ENCODE data around the gene IL10RA.
"Not testable (repeated sequence)": the region's sequence is repeated elsewhere in the genome, so short reads cannot be mapped to it uniquely, and the experiment has no call there.

Gene IL10RA

DNA sequence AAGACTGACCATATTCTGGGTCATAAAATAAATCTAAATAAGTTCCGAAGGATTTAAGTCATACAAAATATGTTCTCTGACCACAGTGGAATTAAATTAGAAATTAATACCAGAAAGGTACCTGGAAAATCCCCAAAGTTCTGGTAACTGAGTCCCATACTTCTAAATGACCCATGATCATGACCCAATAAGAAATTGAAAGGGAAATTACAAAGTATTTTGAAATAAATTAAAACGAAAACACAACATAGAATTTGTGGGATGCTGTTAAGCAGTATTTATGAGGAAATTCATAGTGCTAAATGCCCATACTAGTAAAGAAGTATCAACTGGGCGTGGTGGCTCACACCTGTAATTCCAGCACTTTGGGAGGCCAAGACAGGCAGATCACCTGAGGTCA, 23.4 kb upstream of the IL10RA start:
- DNase-seq, result no peak

DNA sequence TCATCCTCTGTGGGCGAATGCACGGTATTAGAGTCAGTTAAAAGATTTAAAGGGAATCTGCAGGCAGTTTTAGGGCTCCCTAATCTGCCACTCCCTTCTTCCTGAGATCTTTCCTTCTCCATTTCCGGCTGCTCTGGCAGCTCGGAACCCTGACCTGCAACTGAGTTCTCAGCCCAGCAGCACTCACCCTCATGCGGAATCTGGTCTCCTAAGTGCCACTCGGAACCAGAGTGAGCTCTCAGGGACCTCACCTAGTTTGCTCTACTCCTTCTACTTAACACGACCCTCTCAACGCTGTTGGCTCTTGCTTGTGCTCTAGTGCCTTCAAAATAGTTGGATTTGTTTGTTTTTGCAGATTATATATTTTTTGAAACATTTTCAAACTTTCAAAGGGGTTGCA, 19.3 kb upstream of the IL10RA start:
- DNase-seq, result no peak

DNA sequence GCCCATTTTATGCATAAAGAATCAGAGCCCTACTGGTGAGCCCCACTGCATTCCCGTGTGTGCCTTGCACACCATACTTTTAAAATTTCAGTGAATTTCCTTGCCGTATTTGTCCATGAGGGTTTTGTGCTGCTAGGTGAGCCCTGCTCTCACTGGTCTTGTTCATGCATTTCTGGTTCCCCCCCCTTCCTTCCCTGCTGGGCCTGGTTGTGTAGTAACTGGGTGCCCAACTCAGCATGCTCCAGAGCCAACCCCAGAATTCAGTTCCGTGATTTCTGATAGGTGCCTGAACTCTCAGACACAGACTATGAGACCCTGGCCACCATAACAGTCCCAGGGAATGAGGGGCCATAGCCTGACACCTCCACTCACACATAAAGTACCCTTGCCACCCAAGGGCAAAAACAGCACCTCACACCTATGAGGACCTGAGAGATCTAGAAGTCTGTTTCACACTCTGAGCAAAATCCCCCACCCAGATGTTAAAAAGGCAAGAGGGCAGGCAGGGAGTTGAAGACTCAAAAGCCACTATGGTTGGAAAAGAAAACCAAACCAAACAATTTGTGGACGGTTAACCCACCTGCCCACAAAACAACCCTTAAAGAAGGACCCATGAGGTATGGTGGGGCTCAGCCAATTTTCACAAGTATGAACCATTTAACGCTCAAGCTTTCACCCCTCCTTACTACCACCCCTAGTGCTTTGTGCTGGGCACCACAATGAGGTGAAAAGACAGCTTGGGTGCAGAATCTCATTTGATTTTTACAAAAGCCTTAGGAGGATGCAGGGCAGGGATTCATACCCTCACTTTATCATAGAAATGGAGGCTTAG, 16.8 kb upstream of the IL10RA start:
- DNase-seq, result no peak

DNA sequence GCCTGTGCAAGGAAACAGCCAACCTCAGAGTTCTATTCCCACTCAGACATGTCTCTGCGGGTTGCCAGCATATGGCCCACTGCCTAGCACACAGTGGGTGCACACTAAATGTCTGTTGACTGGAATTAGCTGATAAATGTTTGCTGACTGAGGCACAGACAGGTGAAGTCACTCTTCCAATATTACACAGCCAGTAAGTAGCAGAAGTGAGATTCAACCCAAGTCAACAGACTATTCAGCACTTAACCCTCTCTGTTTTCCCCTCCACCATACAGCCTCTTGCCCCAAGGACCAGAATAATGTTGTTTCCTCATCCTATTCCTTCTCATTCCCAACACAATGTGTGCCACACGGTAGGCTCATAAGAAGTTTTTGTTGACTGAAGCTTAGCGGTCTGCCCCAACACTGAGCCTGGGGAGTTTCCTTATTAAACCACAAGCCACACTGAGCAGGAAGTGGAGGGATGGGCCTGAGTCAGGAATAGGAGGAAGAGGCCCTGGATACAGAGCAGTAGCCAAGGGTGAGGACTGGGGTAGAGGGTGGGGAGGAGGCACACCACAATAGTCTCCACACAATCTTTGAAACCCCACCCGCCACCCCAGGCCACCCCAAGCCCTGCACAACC, 15.7 kb upstream of the IL10RA start:
- no peak for DNase-seq

DNA sequence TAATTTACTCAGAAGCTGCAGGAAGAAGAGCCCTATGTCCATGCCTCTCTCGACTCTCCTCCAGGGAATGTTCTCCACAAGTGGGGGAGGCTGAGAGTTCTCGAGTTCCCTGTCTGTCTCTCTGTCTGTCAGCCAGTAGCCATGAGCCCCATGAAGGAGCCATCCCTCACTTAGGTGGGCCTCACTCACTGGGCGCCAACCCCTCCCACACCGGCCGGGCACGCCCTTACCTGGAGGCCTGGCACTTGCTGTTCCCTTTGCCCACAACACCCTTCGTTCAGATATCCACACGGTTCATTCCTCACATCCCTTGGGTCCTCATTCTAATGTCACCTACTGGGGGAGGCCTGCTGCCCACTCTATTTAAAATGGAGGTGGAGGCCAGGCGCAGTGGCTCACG, 14.2 kb upstream of the IL10RA start:
- DNase-seq, result no peak

DNA sequence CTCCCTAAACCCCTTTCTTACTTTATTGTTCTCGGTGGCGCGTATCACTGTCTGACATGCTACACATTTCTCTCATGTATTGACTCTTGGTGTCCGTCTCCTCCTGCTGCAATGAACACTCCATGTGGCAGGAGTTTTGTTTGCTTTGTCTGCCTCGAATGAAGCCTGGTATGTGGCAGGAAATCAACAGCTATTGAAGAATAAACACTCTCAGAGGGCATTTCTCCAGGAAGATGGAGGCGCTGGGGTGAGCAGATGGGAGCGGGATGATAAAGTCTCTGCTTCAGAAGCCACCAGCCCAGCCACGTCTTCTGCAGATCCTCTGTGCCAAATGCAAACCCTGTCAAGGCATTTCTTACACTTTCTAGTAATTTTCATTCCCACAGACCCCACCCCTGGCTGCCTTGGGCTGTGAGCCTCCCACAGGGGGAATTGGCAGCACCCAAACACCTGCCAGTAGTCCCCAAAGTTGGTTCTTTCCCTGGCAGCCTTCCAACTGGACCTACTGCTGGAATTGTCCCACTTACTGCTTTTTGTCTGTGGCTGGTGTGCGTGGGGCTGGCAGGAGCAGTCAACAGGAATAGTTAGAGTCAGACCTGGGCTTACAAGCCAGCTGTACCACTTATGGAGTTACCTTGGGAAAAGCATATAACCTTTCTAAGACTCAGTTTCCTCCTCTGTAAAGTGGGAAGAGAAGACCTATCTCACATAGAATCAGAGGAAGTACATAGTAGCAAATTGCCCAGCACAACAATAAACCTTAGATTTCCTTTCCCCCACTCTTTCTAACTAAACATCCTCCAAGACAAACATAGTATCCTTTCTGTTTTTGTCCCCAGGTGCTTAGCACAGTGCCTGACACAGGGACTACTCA, 13.3 kb upstream of the IL10RA start:
- DNase-seq, result peak; percentile 10

DNA sequence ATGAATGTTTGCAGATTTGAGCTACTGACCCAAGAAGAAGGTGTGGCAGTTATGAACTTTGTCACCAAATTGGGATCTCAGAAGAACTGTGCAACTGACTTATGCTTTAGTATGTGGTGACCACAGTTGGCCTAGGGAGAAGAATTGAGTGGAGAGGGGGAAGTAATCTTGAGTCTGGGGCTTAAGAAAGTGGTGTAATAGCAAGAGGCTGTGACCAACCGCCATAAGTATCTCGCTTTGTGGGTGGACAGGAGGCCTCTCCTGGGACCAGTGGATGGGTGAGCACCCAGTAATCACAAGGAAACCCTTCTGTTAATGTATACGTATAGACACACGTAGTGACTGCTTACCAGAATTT, 12.7 kb upstream of the IL10RA start:
- no peak for DNase-seq

DNA sequence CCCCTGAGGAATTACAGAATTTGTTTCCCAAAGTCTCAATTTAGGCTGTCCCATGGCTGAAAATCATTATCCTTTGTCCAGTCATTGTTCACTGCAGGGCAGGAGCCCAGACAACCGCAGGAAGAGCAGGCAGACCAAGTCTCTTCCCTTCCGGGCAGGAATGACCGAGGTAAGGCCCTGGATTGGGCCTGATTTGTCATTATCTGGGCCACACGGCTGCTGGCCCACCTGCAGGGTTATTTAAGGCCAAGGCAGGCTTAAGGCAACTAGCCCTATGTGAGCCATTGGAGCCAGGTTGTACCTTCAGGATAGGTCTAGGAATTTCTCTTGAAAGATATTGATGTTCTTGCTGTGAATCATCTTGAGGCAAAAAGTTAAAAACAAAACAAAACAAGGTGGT, 9.7 kb upstream of the IL10RA start:
- no peak for DNase-seq

DNA sequence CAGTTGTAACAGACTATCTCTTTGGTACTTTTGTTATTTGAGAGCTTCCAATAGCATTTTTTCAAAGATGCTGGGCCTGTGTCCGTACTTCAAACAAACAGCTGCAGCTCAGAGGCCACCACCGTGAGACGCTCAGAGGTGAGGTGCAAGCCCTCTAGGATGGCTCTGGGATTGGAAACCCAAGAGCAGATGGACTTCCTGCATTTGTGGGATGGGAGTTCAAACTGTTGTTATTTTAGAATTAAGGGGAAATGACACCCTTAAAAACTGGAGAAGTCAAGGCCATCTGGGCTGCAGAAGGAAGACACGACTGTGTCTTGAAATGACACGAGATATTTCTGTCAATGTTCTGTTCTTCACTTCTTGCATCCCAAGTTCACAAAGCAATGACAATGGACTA, 9.2 kb upstream of the IL10RA start:
- no peak for DNase-seq

DNA sequence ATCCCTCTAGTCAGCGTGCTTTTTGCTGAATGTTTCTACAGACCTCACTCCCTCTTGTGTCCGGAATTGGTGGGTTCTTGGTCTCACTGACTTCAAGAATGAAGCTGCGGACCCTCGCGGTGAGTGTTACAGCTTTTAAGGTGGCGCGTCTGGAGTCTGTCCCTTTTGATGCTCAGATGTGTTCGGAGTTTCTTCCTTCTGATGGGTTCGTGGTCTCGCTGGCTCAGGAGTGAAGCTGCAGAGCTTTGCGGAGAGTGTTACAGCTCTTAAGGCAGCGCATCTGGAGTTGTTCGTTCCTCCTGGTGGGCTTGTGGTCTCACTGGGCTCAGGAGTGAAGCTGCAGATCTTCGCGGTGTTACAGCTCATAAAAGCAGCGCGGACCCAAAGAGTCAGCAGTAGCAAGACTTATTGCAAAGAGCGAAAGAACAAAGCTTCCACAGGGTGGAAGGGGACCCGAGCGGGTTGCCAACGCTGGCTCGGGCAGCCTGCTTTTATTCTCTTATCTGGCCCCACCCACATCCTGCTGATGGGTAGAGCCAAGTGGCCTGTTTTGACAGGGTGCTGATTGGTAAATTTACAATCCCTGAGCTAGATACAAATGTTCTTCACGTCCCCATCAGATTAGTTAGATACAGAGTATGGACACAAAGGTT, 8.5 kb upstream of the IL10RA start:
- DNase-seq, result not testable (repeated sequence)

DNA sequence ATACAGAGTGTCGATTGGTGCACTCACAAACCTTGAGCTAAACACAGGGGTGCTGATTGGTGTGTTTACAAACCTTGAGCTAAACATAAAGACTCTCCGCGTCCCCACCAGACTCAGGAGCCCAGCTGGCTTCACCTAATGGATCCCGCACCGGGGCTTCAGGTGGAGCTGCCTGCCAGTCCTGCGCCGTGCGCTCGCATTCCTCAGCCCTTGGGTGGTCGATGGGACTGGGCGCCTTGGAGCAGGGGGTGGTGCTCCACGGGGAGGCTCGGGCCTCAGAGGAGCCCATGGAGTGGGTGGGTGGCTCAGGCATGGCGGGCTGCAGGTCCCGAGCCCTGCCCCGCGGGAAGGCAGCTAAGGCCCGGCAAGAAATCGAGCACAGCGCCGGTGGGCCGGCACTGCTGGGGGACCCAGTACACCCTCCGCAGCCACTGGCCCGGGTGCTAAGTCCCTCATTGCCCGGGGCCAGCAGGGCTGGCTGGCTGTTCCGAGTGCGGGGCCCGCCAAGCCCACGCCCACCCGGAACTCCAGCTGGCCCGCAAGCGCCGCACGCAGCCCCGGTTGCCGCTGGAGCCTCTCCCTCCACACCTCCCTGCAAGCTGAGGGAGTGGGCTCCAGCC, 7.8 kb upstream of the IL10RA start:
- not testable (repeated sequence) for DNase-seq

DNA sequence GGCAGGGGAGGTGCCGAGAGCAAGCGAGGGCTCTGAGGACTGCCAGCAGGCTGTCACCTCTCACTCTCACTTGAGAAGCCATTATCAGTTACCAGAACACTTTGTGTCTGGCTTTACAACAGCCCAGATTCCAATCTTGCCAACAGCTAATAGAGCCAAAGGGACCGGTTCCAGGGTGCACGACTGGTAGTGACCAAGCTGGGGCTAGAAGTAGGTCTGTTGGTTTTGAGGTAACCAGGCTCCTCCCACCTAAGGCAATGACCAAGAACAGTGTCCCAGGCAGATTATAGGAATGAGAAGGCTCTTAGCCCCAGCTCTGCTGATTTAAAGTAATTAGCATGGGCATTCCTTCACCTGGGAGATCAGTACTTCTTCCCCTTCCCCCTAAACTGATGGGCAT, 7.2 kb upstream of the IL10RA start:
- no peak for DNase-seq

DNA sequence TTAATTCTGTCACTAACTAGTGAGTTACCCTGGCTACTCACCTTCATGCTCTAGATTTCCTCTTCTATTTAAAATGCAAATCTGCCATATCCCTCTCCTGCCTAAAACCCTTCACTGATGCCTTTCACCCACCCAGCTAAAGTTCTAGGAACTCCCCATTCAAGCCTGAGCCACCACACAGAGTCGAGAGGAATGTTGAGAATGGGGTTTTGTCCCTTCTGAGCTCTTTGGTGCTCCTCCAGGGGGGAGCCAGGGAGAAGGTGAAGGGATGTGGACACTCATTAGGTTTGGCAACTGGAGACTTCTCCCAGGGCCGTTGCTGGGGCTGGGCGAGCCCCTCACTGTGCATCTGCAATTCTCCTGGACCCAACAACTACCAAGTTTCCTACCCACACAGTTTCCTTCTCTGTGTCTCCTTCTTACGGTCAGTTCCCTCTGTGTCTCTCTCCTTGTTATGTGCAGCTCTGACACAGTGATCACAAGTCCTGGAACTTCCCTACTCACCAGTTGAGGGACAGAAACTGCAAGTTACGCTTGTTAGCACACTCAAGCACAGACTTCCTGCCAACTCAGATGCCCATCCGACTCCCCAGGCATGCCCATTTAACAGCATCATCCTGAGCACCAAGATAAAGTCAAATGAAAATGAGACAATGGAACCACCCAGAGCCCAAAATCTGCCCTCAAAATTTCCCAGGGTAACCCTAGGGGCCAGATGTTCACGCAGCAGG, 6.5 kb upstream of the IL10RA start:
- no peak for DNase-seq

DNA sequence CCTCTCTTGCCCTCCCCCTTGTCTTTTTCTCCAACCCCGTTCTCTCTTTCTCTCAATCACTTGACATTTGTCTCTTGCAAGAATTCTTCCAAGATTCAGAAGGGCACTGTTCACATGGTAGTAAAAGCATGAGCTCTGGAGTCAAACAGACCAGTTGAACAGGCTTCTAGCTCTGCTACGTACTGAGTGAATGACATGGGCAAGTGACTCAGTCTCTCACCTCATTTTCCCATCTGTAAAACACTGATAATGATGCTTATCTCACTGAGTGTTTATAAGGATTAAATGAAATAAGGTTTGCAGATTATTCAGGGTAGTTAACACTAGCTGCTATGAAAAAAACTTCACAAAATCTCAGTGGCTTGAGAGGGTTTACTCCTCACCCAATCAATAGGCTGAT, 5.9 kb upstream of the IL10RA start:
- DNase-seq, result no peak

DNA sequence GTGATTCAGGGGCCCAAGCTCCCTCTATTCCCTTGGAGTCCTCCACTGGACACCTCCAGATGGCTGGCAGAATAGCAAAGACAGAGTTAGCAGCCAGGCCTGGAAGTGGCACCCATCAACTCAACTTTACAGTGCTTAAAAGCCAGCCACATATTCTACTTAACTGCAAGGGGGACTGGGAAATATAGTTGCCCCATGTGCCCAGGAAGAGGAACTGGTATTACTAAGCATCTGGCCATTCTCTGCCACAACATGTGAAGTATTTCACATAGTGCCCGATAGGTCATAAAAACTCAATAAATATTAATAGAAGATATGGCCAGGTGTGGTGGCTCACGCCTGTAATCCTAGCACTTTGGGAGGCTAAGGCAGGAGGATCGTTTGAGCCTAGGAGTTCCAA, 5.5 kb upstream of the IL10RA start:
- DNase-seq, result no peak

DNA sequence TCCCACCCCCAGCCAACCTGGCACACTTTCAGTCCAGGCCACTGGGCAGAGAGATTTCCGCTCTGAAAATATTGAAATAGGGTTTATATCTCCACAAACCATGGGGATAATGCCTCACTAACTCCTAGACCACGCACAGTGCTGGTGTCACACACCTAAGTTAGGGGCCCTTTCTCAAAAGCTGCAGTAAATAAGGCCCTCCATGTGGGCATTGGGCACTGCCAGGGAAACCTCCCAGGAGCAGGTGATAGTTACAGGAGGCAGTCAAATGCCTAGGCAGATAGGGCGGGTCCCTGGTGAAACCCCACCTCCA, 3.1 kb upstream of the IL10RA start:
- DNase-seq, result no peak

DNA sequence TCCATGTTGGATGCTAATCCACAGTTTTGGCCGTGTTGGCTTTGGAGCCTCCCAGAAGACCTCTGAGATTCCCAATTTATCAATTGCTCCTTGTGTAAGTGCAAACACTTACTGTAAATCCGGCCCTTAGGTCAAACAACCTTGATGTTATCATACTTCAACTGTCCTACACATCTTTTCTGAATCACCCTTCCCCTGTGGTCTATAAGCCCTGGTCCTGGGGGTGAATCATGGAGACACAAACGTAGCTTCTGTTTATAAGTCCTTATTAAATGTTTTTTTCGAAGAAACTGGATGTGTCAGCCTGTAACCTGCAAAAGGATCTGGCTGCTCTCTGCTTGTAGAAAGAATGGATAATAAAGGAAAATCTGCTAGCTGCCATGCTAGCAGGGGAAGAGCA, 1.7 kb upstream of the IL10RA start:
- DNase-seq, result no peak

DNA sequence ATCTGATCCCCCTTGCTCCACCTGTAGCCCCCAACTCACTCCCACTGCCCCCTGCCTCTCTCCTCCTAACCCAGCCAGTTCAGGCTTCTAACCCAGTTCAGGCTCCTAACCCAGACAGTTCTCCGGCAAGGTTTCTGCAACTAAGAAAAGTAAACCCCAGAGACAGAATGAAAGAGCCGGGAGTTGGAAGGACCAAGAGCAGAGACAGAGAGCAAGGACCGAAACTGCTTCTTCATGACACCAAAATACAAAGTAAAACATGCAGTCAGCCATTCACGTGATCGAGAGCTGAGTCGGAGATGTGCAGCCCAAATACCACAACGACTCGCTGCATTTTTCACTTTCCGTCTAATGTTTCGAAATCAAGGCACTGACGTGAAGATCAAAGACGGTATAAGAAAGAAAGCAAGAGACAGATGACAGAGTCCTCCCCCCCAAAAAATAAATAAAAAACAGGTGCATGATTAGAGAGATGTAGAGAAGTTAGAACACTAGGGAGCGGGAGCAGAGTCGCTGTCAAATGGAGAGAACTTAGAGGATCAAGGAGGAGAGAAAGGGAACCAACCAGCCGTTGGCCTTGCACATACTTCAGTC, 884 bp downstream of the IL10RA start:
- no peak for DNase-seq

DNA sequence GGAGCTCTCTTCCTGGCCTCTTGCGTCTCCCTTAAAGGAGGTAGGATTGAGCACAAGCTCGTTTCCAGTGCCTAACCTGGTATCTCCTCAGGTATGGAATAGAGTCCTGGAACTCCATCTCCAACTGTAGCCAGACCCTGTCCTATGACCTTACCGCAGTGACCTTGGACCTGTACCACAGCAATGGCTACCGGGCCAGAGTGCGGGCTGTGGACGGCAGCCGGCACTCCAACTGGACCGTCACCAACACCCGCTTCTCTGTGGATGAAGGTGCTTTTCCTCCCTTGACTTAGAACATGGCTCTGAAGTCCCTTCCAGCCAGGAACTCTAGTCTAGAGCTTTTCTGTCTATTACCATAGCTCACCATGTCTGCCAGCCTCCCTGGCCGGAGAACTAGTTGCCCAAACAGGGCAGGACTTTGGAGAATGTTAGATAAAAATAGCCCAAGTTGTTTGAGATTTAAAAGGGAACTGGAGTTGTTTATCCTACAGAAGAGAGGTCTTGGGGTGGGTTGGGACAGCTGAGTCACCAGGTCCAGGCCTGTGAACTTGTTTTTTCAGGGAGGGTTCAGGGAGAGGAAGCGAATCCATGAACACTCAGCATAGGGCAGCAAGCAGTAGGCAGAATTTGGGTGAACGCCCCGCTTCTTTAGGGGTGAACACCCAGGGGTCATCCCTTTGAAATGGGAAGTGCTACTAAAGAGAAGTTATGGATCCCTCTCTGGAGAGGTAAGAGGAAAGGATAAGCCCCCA, 3.3 kb downstream of the IL10RA start:
- no peak for DNase-seq

DNA sequence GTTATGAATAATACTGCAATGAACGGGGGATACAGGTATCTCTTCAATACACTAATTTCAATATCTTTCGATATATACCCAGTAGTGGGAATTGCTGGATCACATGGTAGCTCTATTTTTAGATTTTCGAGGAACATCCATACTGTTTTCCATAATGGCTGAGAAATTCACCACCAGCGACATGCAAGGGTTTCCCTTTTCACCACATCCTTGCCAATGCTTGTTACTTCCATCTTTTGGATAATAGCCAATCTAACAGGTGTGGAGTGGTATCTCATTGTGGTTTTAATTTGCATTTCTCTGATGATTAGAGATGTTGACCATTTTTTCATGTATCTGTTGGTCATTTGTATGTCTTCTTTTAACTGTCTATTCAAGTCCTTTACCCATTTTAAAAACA, 5.9 kb downstream of the IL10RA start:
- no peak for DNase-seq

DNA sequence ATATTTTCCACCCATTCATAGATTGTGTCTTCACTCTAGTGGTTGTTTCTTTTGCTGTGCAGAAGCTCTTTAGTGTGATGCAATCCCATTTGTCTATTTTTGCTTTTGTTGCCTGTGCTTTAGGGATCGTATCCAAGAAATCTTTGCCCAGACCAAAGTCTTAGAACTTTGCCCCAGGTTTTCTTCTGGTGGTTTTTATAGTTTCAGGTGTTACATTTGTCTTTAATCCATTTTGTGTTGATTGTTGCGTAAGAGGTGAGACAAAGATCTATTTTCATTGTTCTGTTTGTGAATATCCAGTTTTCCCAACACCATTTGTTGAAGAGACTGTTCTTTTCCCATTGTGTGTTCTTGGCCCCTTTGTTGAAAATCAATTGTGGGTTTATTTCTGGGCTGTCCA, 6.4 kb downstream of the IL10RA start:
- no peak for DNase-seq
